Anterior cingulate cortex (tissue), 58 donors: ENCODE results near the gene NPAS3.

Experiments used
- DNase-seq, 58 donors: peaks; one replicate each; lab custom pipeline; 2025; lab: John Stamatoyannopoulos, UW

NPAS3 gene

GRCh38 chr14:33357225-33358010 is 418.7 kb downstream of the NPAS3 start:
- DNase-seq: peak in 29 of 58 donors; percentile 3 to 68 (median 33)

GRCh38 chr14:33359288-33359881 is 420.7 kb downstream of the NPAS3 start:
- DNase-seq: no peak

- DNase-seq: no peak
Observed at GRCh38 chr14:33362934-33363333, 424.3 kb downstream of the NPAS3 start.

GRCh38 chr14:33363682-33364081 is 425.0 kb downstream of the NPAS3 start:
- DNase-seq: no peak

GRCh38 chr14:33364466-33364865 is 425.8 kb downstream of the NPAS3 start:
- peak in 27 of 58 donors; percentile 2 to 58 (median 22) for DNase-seq

- DNase-seq: no peak
Observed at GRCh38 chr14:33369041-33369440, 430.4 kb downstream of the NPAS3 start.

GRCh38 chr14:33369972-33370371 is 431.3 kb downstream of the NPAS3 start:
- no peak for DNase-seq

GRCh38 chr14:33370426-33370825 is 431.7 kb downstream of the NPAS3 start:
- DNase-seq: no peak

- no peak for DNase-seq
Observed at GRCh38 chr14:33375196-33375595, 436.5 kb downstream of the NPAS3 start.

GRCh38 chr14:33375786-33376185 is 437.1 kb downstream of the NPAS3 start:
- DNase-seq: no peak

GRCh38 chr14:33376510-33376909 is 437.8 kb downstream of the NPAS3 start:
- peak in 1 of 58 donors; percentile 2 for DNase-seq

- DNase-seq: no peak
Observed at GRCh38 chr14:33377596-33378390, 439.1 kb downstream of the NPAS3 start.

- DNase-seq: no peak
Observed at GRCh38 chr14:33381717-33382116, 443.0 kb downstream of the NPAS3 start.

- no peak for DNase-seq
Observed at GRCh38 chr14:33386140-33386539, 447.5 kb downstream of the NPAS3 start.

- no peak for DNase-seq
Observed at GRCh38 chr14:33386781-33387180, 448.1 kb downstream of the NPAS3 start.

- DNase-seq: no peak
Observed at GRCh38 chr14:33390335-33390734, 451.7 kb downstream of the NPAS3 start.

GRCh38 chr14:33393231-33393894 is 454.7 kb downstream of the NPAS3 start:
- no peak for DNase-seq

GRCh38 chr14:33393895-33394368 is 455.3 kb downstream of the NPAS3 start:
- no peak for DNase-seq

GRCh38 chr14:33401311-33401710 is 462.6 kb downstream of the NPAS3 start:
- DNase-seq: no peak

GRCh38 chr14:33402604-33403003 is 463.9 kb downstream of the NPAS3 start:
- DNase-seq: no peak

GRCh38 chr14:33404054-33404453 is 465.4 kb downstream of the NPAS3 start:
- DNase-seq: no peak
